SK-N-SH treated with all-trans-retinoic acid at 6 μM for 48 hours (cell line): ENCODE measurements around the gene LYPD4.

ENCODE experiments used
- ATAC-seq: fragments of 200-7000 bp; cut with Tn5 transposase; 3 replicates; pipeline ENCODE4 v1.9.1; 2020; ENCODE audit warnings: mild to moderate bottlenecking, moderate library complexity
- ARNTL ChIP-seq: fragments of 450-650 bp; formaldehyde crosslinking; IDR thresholded peaks from 2 replicates; pipeline ENCODE4 v1.5.0; 2020; ENCODE audit warnings: low read depth, mild to moderate bottlenecking, moderate library complexity, borderline replicate concordance
- BACH2 ChIP-seq: fragments of 250-450 bp; sonication (Bioruptor Pico); IDR thresholded peaks from 2 replicates; pipeline ENCODE4 v1.9.0; 2021; ENCODE audit warnings: mild to moderate bottlenecking, borderline replicate concordance
- CREB5 ChIP-seq: fragments of 250-450 bp; sonication (Bioruptor Pico); IDR thresholded peaks from 2 replicates; pipeline ENCODE4 v1.5.1; 2020; ENCODE audit warnings: low read depth, mild to moderate bottlenecking, moderate library complexity
- CSDC2 ChIP-seq: fragments of 250-450 bp; sonication (Bioruptor Pico); IDR thresholded peaks from 2 replicates; pipeline ENCODE4 v1.5.0; 2020; ENCODE audit warnings: mild to moderate bottlenecking, moderate library complexity
- CSRNP3 ChIP-seq: fragments of 250-450 bp; sonication (Bioruptor Pico); IDR thresholded peaks from 2 replicates; pipeline ENCODE4 v1.5.1; 2021; ENCODE audit warnings: mild to moderate bottlenecking, moderate library complexity
- ESRRG ChIP-seq: fragments of 250-450 bp; sonication (Bioruptor Pico); IDR thresholded peaks from 2 replicates; pipeline ENCODE4 v1.6.1; 2021; ENCODE audit warnings: mild to moderate bottlenecking
- ISL1 ChIP-seq: fragments of 250-450 bp; sonication (Bioruptor Pico); IDR thresholded peaks from 2 replicates; pipeline ENCODE4 v2.1.2; 2022; ENCODE audit warnings: mild to moderate bottlenecking, moderate library complexity
- PATZ1 ChIP-seq: fragments of 250-450 bp; sonication (Bioruptor Pico); IDR thresholded peaks from 2 replicates; pipeline ENCODE4 v1.8.0; 2020; ENCODE audit warnings: mild to moderate bottlenecking, moderate library complexity, borderline replicate concordance
- POU6F1 ChIP-seq: fragments of 250-450 bp; sonication (Bioruptor Pico); IDR thresholded peaks from 2 replicates; pipeline ENCODE4 v1.8.0; 2021; ENCODE audit warnings: low read depth, mild to moderate bottlenecking, moderate library complexity, borderline replicate concordance
- PPARA ChIP-seq: fragments of 250-450 bp; sonication (Bioruptor Pico); IDR thresholded peaks from 2 replicates; pipeline ENCODE4 v1.5.0; 2020; ENCODE audit warnings: mild to moderate bottlenecking, borderline replicate concordance
- RARB ChIP-seq: fragments of 250-450 bp; sonication (Bioruptor Pico); IDR thresholded peaks from 2 replicates; pipeline ENCODE4 v1.8.0; 2021; ENCODE audit warnings: mild to moderate bottlenecking, moderate library complexity
- SNAI2 ChIP-seq: fragments of 250-450 bp; sonication (Bioruptor Pico); IDR thresholded peaks from 2 replicates; pipeline ENCODE4 v1.5.0; 2020; ENCODE audit warnings: mild to moderate bottlenecking, moderate library complexity
- TCF4 ChIP-seq: fragments of 250-450 bp; sonication (Bioruptor Pico); IDR thresholded peaks from 2 replicates; pipeline ENCODE4 v1.8.0; 2021; ENCODE audit warnings: mild to moderate bottlenecking, moderate library complexity, borderline replicate concordance
- TOX ChIP-seq: fragments of 250-450 bp; sonication (Bioruptor Pico); IDR thresholded peaks from 2 replicates; pipeline ENCODE4 v1.8.0; 2021; ENCODE audit warnings: mild to moderate bottlenecking, moderate library complexity, borderline replicate concordance
- TSHZ2 ChIP-seq: fragments of 250-450 bp; sonication (Bioruptor Pico); IDR thresholded peaks from 2 replicates; pipeline ENCODE4 v1.5.0; 2020; ENCODE audit warnings: mild to moderate bottlenecking, moderate library complexity
- ZC3H10 ChIP-seq: fragments of 250-450 bp; sonication (Bioruptor Pico); IDR thresholded peaks from 2 replicates; pipeline ENCODE4 v1.5.1; 2021; ENCODE audit warnings: mild to moderate bottlenecking, moderate library complexity
- ZFP3 ChIP-seq: fragments of 250-450 bp; sonication (Bioruptor Pico); IDR thresholded peaks from 2 replicates; pipeline ENCODE4 v1.5.0; 2020; ENCODE audit warnings: mild to moderate bottlenecking, moderate library complexity
- ZFP30 ChIP-seq: fragments of 450-650 bp; formaldehyde crosslinking; IDR thresholded peaks from 2 replicates; pipeline ENCODE4 v1.5.0; 2022; ENCODE audit warnings: mild to moderate bottlenecking, moderate library complexity
- ZNF565 ChIP-seq: fragments of 450-650 bp; formaldehyde crosslinking; conservative IDR thresholded peaks from 2 replicates; pipeline ENCODE4 v1.5.0; 2020; ENCODE audit warnings: low read depth, mild to moderate bottlenecking, moderate library complexity
- ZNF70 ChIP-seq: fragments of 450-650 bp; formaldehyde crosslinking; IDR thresholded peaks from 2 replicates; pipeline ENCODE4 v1.5.0; 2020; ENCODE audit warnings: mild to moderate bottlenecking, moderate library complexity
- ZNF8 ChIP-seq: fragments of 450-650 bp; formaldehyde crosslinking; IDR thresholded peaks from 2 replicates; pipeline ENCODE4 v1.5.0; 2020; ENCODE audit warnings: mild to moderate bottlenecking, moderate library complexity

LYPD4 gene

GRCh38 chr19:41850381-41850780, 5.9 kb upstream of the LYPD4 start:
- ATAC-seq: no peak

GRCh38 chr19:41849067-41849466, 4.6 kb upstream of the LYPD4 start:
- TF ChIP-seq ZFP3 (no peak), ZFP30 (CRISPR knock-in tag) (no peak), TSHZ2 (CRISPR knock-in tag) (no peak), BACH2 (no peak), RARB (CRISPR knock-in tag) (no peak), CSDC2 (no peak), POU6F1 (CRISPR knock-in tag) (no peak), ZNF565 (CRISPR knock-in tag) (no peak), TCF4 (CRISPR knock-in tag) (no peak), PATZ1 (CRISPR knock-in tag) (no peak), ZNF70 (no peak), CREB5 (CRISPR knock-in tag) (no peak), SNAI2 (CRISPR knock-in tag) (no peak), ARNTL (no peak)

More at GRCh38 chr19:41850381-41850780, 5.9 kb upstream of the LYPD4 start:
- TF ChIP-seq ZC3H10 (CRISPR knock-in tag) (no peak), BACH2 (no peak), ZFP30 (CRISPR knock-in tag) (no peak), ISL1 (CRISPR knock-in tag) (no peak), ZNF70 (no peak), ZNF8 (CRISPR knock-in tag) (no peak), ESRRG (CRISPR knock-in tag) (no peak), PPARA (no peak)
- TF ChIP-seq, all 23 proteins: peak for 0

GRCh38 chr19:41848666-41849065, 4.2 kb upstream of the LYPD4 start:
- no peak for ATAC-seq
- no peak for TF ChIP-seq BACH2
- TF ChIP-seq CSRNP3 (CRISPR knock-in tag): no peak
- no peak for TF ChIP-seq ESRRG (CRISPR knock-in tag)
- no peak for TF ChIP-seq POU6F1 (CRISPR knock-in tag)
- no peak for TF ChIP-seq ZC3H10 (CRISPR knock-in tag)
- TF ChIP-seq ZNF70: no peak
- no peak for TF ChIP-seq TOX (CRISPR knock-in tag)
- no peak for TF ChIP-seq SNAI2 (CRISPR knock-in tag)
- no peak for TF ChIP-seq TCF4 (CRISPR knock-in tag)
- no peak for TF ChIP-seq PPARA
- TF ChIP-seq ISL1 (CRISPR knock-in tag): no peak

More at GRCh38 chr19:41849067-41849466, 4.6 kb upstream of the LYPD4 start:
- ATAC-seq: no peak
